Panc1 (cell line): ENCODE results near the gene NPHP3. TPM values are rescaled to one million over a fixed set of nuclear protein-coding genes. Genes with fewer than 3 reads are reported as not detected.

ENCODE experiments used
- ATAC-seq: fragments of 200-7000 bp; cut with Tn5 transposase; 2 replicates; pipeline ENCODE4 v1.9.1; 2020; ENCODE audit warnings: mild to moderate bottlenecking, moderate library complexity
- BruUV-seq: library from RNA; stranded (reverse); fragments of 400-500 nt; replicated peaks from 2 replicates; lab custom pipeline; 2021; lab: Mats Ljungman, UMichigan
- CTCF ChIA-PET: fragments of 300-600 bp; sonication (Branson Sonifier 250); formaldehyde crosslinking; loops from one replicate; lab custom pipeline; 2022; ENCODE audit warnings: antibody characterized with exemption; lab: Charles Lee
- POLR2A ChIA-PET: fragments of 300-600 bp; sonication (Branson Sonifier 250); formaldehyde crosslinking; loops from one replicate; lab custom pipeline; 2022; ENCODE audit warnings: antibody characterized with exemption; lab: Charles Lee
- DNase-seq: peaks from one replicate; pipeline ENCODE4 v3.0.0-alpha.2; 2010; ENCODE audit warnings: low read depth, low spot score
- H3K27ac ChIP-seq: 2 replicates; pipeline ENCODE4 v1.5.1; 2011; ENCODE audit warnings: mild to moderate bottlenecking, low read length, inconsistent platforms
- H3K27me3 ChIP-seq: fragments of 200-500 bp; sonication (Bioruptor generic); 2 replicates; pipeline ENCODE4 v1.6.0; 2014; ENCODE audit warnings: low read length, inconsistent platforms; ENCODE audit not compliant: control insufficient read depth, insufficient read depth
- H3K36me3 ChIP-seq: fragments of 200-500 bp; sonication (Bioruptor generic); 2 replicates; pipeline ENCODE4 v1.5.1; 2014; ENCODE audit warnings: inconsistent platforms, mild to moderate bottlenecking, low read length, moderate library complexity; ENCODE audit not compliant: control insufficient read depth, insufficient read depth
- H3K4me1 ChIP-seq: 2 replicates; pipeline ENCODE4 v1.5.1; 2011; ENCODE audit warnings: inconsistent platforms, mild to moderate bottlenecking, low read length, moderate library complexity; ENCODE audit not compliant: control insufficient read depth, insufficient read depth
- H3K4me3 ChIP-seq, 2 experiments: 2 replicates each; pipeline ENCODE4 v1.5.1; 2011 to 2012; ENCODE audit warnings: low read depth in 2 of 2, low read length in 2 of 2, mild to moderate bottlenecking in 2 of 2, inconsistent platforms in 1 of 2, moderate library complexity in 1 of 2
- H3K9me3 ChIP-seq: fragments of 200-500 bp; sonication (Bioruptor generic); 2 replicates; pipeline ENCODE4 v1.5.1; 2014; ENCODE audit warnings: low read depth, mild to moderate bottlenecking, inconsistent platforms, low read length, moderate library complexity; ENCODE audit not compliant: control insufficient read depth, insufficient read depth
- POLR2AphosphoS5 ChIP-seq: IDR thresholded peaks from 2 replicates; pipeline ENCODE4 v1.6.1; 2012; ENCODE audit warnings: mild to moderate bottlenecking, low read depth, low read length, moderate library complexity
- SIN3A ChIP-seq: IDR thresholded peaks from 2 replicates; pipeline ENCODE4 v1.6.1; 2012; ENCODE audit warnings: low read depth, mild to moderate bottlenecking, low read length, moderate library complexity, borderline replicate concordance; ENCODE audit not compliant: insufficient read depth
- TCF7L2 ChIP-seq: IDR thresholded peaks from 2 replicates; pipeline ENCODE4 v1.6.1; 2011; ENCODE audit warnings: mild to moderate bottlenecking, low read depth, low read length, inconsistent platforms
- in situ Hi-C: cut with HindIII; loops from 2 replicates; pipeline ENCODE4 v1.10.0; 2016; ENCODE audit warnings: low sequenced_read_pairs, low pct_unique_long_range_greater_than_20kb
- intact Hi-C: fragments of 100-400 bp; cut with micrococcal nuclease; formaldehyde crosslinking; loops from one replicate; pipeline ENCODE4 v1.10.0; 2022; ENCODE audit not compliant: unreplicated experiment
- total RNA-seq: library from RNA; stranded (reverse); gene quantifications from one replicate; pipeline ENCODE4 v1.2.1, GENCODE V29; 2021; ENCODE audit not compliant: unreplicated experiment
- TF ChIP-seq, protein P1 (sequence below), 2 experiments: IDR thresholded peaks; 2 replicates each; pipeline ENCODE4 v1.6.1; 2011 to 2012; ENCODE audit warnings: low read depth in 2 of 2, control low read depth in 1 of 2, low read length in 1 of 2, mild to moderate bottlenecking in 1 of 2, moderate library complexity in 1 of 2; ENCODE audit not compliant: insufficient read depth in 1 of 2
- TF ChIP-seq, protein P2 (sequence below): fragments of 450-650 bp; IDR thresholded peaks from 2 replicates; pipeline ENCODE4 v1.5.1; 2017; ENCODE audit warnings: mild to moderate bottlenecking

NPHP3 gene
- total RNA-seq, 1 experiment from 2014 or later = 34.0 TPM

DNA sequence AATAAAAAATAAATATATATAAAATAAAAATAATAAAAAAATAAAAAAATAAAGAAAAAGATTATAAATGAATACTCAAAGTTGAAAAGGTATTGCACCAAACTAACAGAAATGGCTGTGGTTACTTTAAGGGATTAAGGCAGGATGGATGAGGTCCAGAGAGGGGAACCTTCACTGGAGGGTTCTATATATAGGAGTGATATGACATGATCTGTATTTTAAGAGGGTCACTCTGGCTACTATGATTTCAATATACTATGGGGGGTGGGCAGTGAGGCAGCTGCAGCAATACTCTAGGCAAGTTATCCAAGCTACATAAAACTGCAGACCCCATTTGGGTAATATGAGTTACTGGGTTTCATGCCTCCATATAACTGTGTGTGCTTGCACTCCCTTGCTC is 87.2 kb downstream of the NPHP3 start:
- ATAC-seq (no peak), DNase-seq (no peak)
- intact Hi-C loops = no loop called here
- Histone ChIP-seq H3K9me3 (no peaks in the 10 kb centered on the region), H3K36me3 (no peaks in the 10 kb centered on the region; the same call in 1 of the 2 replicates), H3K27me3 (no peaks in the 10 kb centered on the region), H3K4me1 (no peaks in the 10 kb centered on the region), H3K27ac (no peak overlapping the region), H3K4me3 (no peak overlapping the region)
- CTCF ChIA-PET = no interaction called here
- in situ Hi-C loops = no loop called here
- POLR2A ChIA-PET = no interaction called here
- TF ChIP-seq, protein P1, sequence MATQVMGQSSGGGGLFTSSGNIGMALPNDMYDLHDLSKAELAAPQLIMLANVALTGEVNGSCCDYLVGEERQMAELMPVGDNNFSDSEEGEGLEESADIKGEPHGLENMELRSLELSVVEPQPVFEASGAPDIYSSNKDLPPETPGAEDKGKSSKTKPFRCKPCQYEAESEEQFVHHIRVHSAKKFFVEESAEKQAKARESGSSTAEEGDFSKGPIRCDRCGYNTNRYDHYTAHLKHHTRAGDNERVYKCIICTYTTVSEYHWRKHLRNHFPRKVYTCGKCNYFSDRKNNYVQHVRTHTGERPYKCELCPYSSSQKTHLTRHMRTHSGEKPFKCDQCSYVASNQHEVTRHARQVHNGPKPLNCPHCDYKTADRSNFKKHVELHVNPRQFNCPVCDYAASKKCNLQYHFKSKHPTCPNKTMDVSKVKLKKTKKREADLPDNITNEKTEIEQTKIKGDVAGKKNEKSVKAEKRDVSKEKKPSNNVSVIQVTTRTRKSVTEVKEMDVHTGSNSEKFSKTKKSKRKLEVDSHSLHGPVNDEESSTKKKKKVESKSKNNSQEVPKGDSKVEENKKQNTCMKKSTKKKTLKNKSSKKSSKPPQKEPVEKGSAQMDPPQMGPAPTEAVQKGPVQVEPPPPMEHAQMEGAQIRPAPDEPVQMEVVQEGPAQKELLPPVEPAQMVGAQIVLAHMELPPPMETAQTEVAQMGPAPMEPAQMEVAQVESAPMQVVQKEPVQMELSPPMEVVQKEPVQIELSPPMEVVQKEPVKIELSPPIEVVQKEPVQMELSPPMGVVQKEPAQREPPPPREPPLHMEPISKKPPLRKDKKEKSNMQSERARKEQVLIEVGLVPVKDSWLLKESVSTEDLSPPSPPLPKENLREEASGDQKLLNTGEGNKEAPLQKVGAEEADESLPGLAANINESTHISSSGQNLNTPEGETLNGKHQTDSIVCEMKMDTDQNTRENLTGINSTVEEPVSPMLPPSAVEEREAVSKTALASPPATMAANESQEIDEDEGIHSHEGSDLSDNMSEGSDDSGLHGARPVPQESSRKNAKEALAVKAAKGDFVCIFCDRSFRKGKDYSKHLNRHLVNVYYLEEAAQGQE (IDR thresholded peaks at IDR 0.05; ENCODE audit: insufficient read depth in 1 of 2, low read depth in 2 of 2, low read length in 1 of 2) = no peak
- TF ChIP-seq POLR2AphosphoS5 (no peak), TCF7L2 (no peak), SIN3A (no peak)
- TF ChIP-seq, protein P2, sequence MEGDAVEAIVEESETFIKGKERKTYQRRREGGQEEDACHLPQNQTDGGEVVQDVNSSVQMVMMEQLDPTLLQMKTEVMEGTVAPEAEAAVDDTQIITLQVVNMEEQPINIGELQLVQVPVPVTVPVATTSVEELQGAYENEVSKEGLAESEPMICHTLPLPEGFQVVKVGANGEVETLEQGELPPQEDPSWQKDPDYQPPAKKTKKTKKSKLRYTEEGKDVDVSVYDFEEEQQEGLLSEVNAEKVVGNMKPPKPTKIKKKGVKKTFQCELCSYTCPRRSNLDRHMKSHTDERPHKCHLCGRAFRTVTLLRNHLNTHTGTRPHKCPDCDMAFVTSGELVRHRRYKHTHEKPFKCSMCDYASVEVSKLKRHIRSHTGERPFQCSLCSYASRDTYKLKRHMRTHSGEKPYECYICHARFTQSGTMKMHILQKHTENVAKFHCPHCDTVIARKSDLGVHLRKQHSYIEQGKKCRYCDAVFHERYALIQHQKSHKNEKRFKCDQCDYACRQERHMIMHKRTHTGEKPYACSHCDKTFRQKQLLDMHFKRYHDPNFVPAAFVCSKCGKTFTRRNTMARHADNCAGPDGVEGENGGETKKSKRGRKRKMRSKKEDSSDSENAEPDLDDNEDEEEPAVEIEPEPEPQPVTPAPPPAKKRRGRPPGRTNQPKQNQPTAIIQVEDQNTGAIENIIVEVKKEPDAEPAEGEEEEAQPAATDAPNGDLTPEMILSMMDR = no peak
- no TSS peak for BruUV-seq

Other genes starting within 250 kb of the NPHP3 start
- gene ACKR4, start 125.1 kb downstream of the NPHP3 start, total RNA-seq = not detected
- 15.4 TPM for gene ACAD11, start 62.6 kb downstream of the NPHP3 start, total RNA-seq
- gene UBA5, start 62.1 kb downstream of the NPHP3 start, total RNA-seq = 44.0 TPM